Omental fat pad (tissue), 4 donors: ENCODE results near the gene PPIE. TPM values are rescaled to one million over a fixed set of nuclear protein-coding genes. Genes with fewer than 3 reads are reported as not detected.
"Not testable (repeated sequence)": the region's sequence is repeated elsewhere in the genome, so short reads cannot be mapped to it uniquely, and the experiment has no call there.

Source experiments
- ATAC-seq: fragments of 150-250 bp; one replicate; pipeline ENCODE4 v1.9.1; 2016; ENCODE audit warnings: mild to moderate bottlenecking, moderate library complexity; ENCODE audit not compliant: low FRiP score
- DNase-seq: peaks from one replicate; pipeline ENCODE4 v3.0.0-alpha.2; 2019; ENCODE audit warnings: low spot score
- CTCF ChIP-seq, 3 donors: fragments of 450-650 bp; IDR thresholded peaks; one replicate each; pipeline ENCODE4 v1.5.1; 2016 to 2017; ENCODE audit warnings: antibody characterized with exemption in 3 of 3, mild to moderate bottlenecking in 3 of 3, moderate library complexity in 2 of 3
- total RNA-seq, 4 donors: library from RNA; depleted of rRNA; stranded (reverse); fragments of >200 nt; gene quantifications; one replicate each; pipeline ENCODE4 v1.1.0, GENCODE V29; 2016

The PPIE gene
- total RNA-seq, 4 donors from 2014 or later = 22.7 to 39.6 (median 27.8) TPM

GRCh38 chr1:39762550-39763540, 24.2 kb downstream of the PPIE start:
- no peak for TF ChIP-seq CTCF (IDR thresholded peaks at IDR 0.05)
- no peak for ATAC-seq
- no peak for DNase-seq

- DNase-seq, ATAC-seq: not testable (repeated sequence)
These were observed 25.1 kb downstream of the PPIE start for GRCh38 chr1:39763619-39764374.

- not testable (repeated sequence) for ATAC-seq
These were observed 25.8 kb downstream of the PPIE start for GRCh38 chr1:39764512-39764911.

GRCh38 chr1:39766466-39766865, 27.8 kb downstream of the PPIE start:
- not testable (repeated sequence) for DNase-seq, ATAC-seq

More at GRCh38 chr1:39764512-39764911, 25.8 kb downstream of the PPIE start:
- DNase-seq = not testable (repeated sequence)

- not testable (repeated sequence) for ATAC-seq, DNase-seq
These were observed 30.8 kb downstream of the PPIE start for GRCh38 chr1:39769502-39769901.

GRCh38 chr1:39770100-39771021, 31.7 kb downstream of the PPIE start:
- not testable (repeated sequence) for ATAC-seq

GRCh38 chr1:39771022-39771532, 32.4 kb downstream of the PPIE start, which contains the start of gene OXCT2:
Gene OXCT2, minus strand, starts transcription at chr1:39771348. Its CDS starts 93 bp downstream, at chr1:39771255.
- not testable (repeated sequence) for ATAC-seq, DNase-seq

More at GRCh38 chr1:39770100-39771021, 31.7 kb downstream of the PPIE start:
- not testable (repeated sequence) for DNase-seq

GRCh38 chr1:39773369-39773979, 34.8 kb downstream of the PPIE start:
- not testable (repeated sequence) for ATAC-seq

GRCh38 chr1:39775141-39775540, 36.5 kb downstream of the PPIE start:
- not testable (repeated sequence) for ATAC-seq

More at GRCh38 chr1:39773369-39773979, 34.8 kb downstream of the PPIE start:
- not testable (repeated sequence) for DNase-seq

GRCh38 chr1:39775676-39776399, 37.2 kb downstream of the PPIE start:
- not testable (repeated sequence) for DNase-seq, ATAC-seq

More at GRCh38 chr1:39775141-39775540, 36.5 kb downstream of the PPIE start:
- not testable (repeated sequence) for DNase-seq

GRCh38 chr1:39776400-39776713, 37.7 kb downstream of the PPIE start:
- DNase-seq (no peak), ATAC-seq (no peak)
- no peak for TF ChIP-seq CTCF (IDR thresholded peaks at IDR 0.05)
